Kidney epithelial cell (primary cell): ENCODE results near the gene PLXNA2. TPM values are rescaled to one million over a fixed set of nuclear protein-coding genes. Genes with fewer than 3 reads are reported as not detected.

Experiments
- DNase-seq: peaks from one replicate; pipeline ENCODE4 v3.0.0-alpha.2; 2010; ENCODE audit warnings: low read depth
- H3K27me3 ChIP-seq: 2 replicates; pipeline ENCODE4 v1.6.0; 2011; ENCODE audit warnings: low read length; ENCODE audit not compliant: control insufficient read depth, insufficient read depth
- H3K36me3 ChIP-seq: 2 replicates; pipeline ENCODE4 v1.5.1; 2011; ENCODE audit warnings: low read length; ENCODE audit not compliant: control insufficient read depth, insufficient read depth
- H3K4me3 ChIP-seq: 2 replicates; pipeline ENCODE4 v1.5.1; 2011; ENCODE audit warnings: low read depth, mild to moderate bottlenecking, control low read depth, low read length
- total RNA-seq: library from RNA; depleted of rRNA; stranded (reverse); fragments of >200 nt; gene quantifications from 2 replicates; pipeline ENCODE4 v1.2.3, GENCODE V29; 2015
- TF ChIP-seq, protein P1 (sequence below): IDR thresholded peaks from 2 replicates; pipeline ENCODE4 v1.5.1; 2011; ENCODE audit warnings: mild to moderate bottlenecking, moderate library complexity, low read length, control low read depth, inconsistent platforms; ENCODE audit not compliant: insufficient read depth, poor library complexity, severe bottlenecking

PLXNA2 gene
- total RNA-seq, 1 donor from 2014 or later = 6.9 TPM

DNA sequence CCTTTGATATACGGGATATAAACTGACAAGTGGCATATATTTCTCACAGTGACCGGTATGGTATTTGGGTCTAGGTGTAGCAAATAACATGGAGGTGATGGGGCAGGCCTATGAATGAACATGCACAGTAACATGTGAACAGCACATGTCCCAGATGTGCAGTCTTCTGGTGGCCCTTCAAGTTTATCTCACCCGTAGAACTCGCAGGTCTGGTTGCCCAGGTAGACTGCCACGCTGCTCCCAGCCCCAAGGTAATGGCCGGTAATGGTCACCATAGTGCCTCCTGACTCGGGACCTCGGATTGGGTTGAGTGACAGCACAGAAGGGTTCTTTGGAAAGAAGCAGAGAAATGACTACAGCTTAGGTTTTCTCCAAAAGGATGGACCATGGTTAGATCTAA is 192.0 kb downstream of the PLXNA2 start:
- no peaks in the 10 kb centered on the region for H3K36me3 ChIP-seq

DNA sequence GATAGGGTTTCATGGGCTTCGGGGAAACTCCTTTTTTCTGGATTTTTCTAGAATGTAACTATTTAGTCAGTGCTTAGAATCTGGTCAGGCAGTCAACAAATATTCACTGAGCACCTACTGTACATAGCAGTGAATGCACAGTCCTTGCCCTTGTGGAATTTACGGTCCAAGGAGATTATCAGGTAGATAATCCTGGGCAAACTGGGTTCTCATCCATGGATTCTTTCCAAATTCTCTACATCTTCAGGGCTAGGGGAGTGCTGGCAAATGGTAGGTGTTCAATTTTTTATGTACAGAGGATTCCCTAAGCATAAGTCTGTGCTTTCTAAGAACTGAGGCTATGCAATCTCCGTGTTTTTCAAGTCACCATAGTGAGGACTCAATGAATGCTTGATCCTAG is 192.5 kb downstream of the PLXNA2 start:
- no peaks in the 10 kb centered on the region for H3K27me3 ChIP-seq
- TF ChIP-seq, protein P1, sequence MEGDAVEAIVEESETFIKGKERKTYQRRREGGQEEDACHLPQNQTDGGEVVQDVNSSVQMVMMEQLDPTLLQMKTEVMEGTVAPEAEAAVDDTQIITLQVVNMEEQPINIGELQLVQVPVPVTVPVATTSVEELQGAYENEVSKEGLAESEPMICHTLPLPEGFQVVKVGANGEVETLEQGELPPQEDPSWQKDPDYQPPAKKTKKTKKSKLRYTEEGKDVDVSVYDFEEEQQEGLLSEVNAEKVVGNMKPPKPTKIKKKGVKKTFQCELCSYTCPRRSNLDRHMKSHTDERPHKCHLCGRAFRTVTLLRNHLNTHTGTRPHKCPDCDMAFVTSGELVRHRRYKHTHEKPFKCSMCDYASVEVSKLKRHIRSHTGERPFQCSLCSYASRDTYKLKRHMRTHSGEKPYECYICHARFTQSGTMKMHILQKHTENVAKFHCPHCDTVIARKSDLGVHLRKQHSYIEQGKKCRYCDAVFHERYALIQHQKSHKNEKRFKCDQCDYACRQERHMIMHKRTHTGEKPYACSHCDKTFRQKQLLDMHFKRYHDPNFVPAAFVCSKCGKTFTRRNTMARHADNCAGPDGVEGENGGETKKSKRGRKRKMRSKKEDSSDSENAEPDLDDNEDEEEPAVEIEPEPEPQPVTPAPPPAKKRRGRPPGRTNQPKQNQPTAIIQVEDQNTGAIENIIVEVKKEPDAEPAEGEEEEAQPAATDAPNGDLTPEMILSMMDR = no peak
- no peak for DNase-seq
- H3K36me3 ChIP-seq = no peaks in the 10 kb centered on the region
- H3K4me3 ChIP-seq = no peak overlapping the region

More for the DNA sequence above, 192.0 kb downstream of the PLXNA2 start:
- H3K27me3 ChIP-seq = no peaks in the 10 kb centered on the region
- no peak overlapping the region for H3K4me3 ChIP-seq
- DNase-seq = no peak
- TF ChIP-seq, protein P1 = no peak

DNA sequence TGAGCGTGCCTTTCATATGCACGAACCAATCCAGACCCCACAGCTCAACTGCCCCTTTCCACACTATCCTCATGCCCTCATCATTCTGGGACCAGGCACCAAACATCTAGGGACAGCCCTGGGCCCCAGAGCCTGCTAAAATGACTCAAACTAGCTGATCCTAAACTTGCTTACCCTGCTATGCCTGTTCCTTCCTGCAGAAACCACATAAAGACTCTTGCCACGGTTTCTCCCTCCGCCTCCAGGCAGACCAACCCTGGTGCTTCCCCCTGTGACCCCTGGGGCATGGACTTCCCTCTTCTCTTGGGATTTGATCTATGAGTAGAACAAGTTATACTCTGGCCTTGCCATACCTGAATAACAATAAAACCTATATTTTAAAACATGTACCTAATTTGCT is 195.3 kb downstream of the PLXNA2 start:
- Histone ChIP-seq H3K36me3 (no peaks in the 10 kb centered on the region), H3K4me3 (no peak overlapping the region), H3K27me3 (no peaks in the 10 kb centered on the region)
- no peak for DNase-seq
- TF ChIP-seq, protein P1 = no peak

DNA sequence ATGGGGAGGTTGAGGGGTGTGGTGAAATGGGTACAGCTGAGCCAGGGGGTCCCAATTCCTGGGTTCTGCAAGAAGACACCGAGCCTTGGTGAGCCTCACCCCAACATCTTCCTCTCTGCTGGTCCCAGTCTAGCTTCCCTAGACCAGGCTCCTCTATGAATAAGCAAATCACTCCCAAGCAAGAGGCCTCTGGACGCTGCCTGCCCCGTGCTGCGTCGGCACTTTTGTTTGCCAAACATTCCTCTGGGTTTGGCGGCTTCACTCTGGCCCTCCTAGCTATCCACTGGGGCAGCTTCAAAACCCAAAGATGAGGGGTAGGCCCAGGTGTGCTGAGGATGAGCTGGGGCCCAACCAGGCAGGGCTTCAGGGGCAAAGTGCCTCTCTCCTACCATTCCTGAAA is 196.2 kb downstream of the PLXNA2 start:
- no peaks in the 10 kb centered on the region for H3K36me3 ChIP-seq
- DNase-seq = no peak

DNA sequence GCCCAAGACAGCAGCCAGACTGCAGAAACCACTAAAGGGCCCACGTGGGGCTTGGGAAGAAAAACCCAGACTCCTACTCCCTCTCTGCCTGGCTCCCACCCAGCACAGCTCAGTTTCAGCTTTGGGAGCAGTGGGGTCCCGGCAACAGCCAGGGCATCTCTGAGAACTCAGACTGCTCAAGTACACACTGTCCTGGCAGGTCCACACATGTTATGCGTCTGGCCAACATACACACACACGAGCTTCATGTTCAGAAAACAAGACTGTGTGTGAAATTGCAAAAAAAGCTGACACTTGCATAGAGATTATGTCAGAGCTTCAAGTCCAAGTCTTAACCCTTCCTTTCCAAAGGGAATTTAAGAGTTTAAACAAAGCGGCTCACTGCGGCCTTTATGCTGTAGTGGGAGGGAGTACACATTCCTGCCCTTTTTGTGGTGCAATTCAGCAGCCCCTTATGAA is 196.7 kb downstream of the PLXNA2 start:
- TF ChIP-seq, protein P1 = no peak
- Histone ChIP-seq H3K27me3 (no peaks in the 10 kb centered on the region), H3K36me3 (no peaks in the 10 kb centered on the region), H3K4me3 (no peak overlapping the region)
- DNase-seq = no peak

More for the DNA sequence above, 196.2 kb downstream of the PLXNA2 start:
- no peaks in the 10 kb centered on the region for H3K27me3 ChIP-seq
- TF ChIP-seq, protein P1 = no peak
- H3K4me3 ChIP-seq = no peak overlapping the region
